Keratinocyte (primary cell): Measurements from ENCODE around the gene GLCE. TPM values are rescaled to one million over a fixed set of nuclear protein-coding genes. Genes with fewer than 3 reads are reported as not detected.

Experiments used
- DNase-seq: peaks from one replicate; pipeline ENCODE4 v3.0.0-alpha.2; 2011; ENCODE audit warnings: low read depth, missing footprints, low spot score
- FAIRE-seq: peaks from 2 replicates; lab custom pipeline; 2011; peaks lifted over from hg19 to GRCh38; lab: Jason Lieb, UNC
- H2AFZ ChIP-seq: 2 replicates; pipeline ENCODE4 v1.6.0; 2012; ENCODE audit warnings: low read length, control low read depth, inconsistent platforms; ENCODE audit not compliant: control insufficient read depth
- H3K27ac ChIP-seq: 2 replicates; pipeline ENCODE4 v1.5.1; 2011; ENCODE audit warnings: low read length; ENCODE audit not compliant: control insufficient read depth, insufficient read depth
- H3K27me3 ChIP-seq: 3 replicates; pipeline ENCODE4 v1.6.0; 2011; ENCODE audit warnings: low read length; ENCODE audit not compliant: control insufficient read depth, insufficient read depth; ENCODE audit errors: extremely low read depth
- H3K36me3 ChIP-seq, 2 experiments: 2 replicates in 1 of 2; 3 replicates in 1 of 2; pipeline ENCODE4 v1.5.1; 2011; ENCODE audit warnings: low read length in 2 of 2, mild to moderate bottlenecking in 1 of 2; ENCODE audit not compliant: control insufficient read depth in 2 of 2, insufficient read depth in 2 of 2; ENCODE audit errors: extremely low read depth in 1 of 2
- H3K4me1 ChIP-seq: 3 replicates; pipeline ENCODE4 v1.5.1; 2011; ENCODE audit warnings: low read length; ENCODE audit not compliant: control insufficient read depth, insufficient read depth; ENCODE audit errors: extremely low read depth
- H3K4me2 ChIP-seq: 3 replicates; pipeline ENCODE4 v1.6.0; 2011; ENCODE audit warnings: low read depth, low read length; ENCODE audit not compliant: control insufficient read depth, insufficient read depth; ENCODE audit errors: extremely low read depth
- H3K4me3 ChIP-seq, 3 experiments: fragments of 200-600 bp in 1 of 3; sonication (generic) in 1 of 3; 2 replicates in 2 of 3; 3 replicates in 1 of 3; pipeline ENCODE4 v1.5.1; 2011 to 2016; ENCODE audit warnings: low read length in 3 of 3, mild to moderate bottlenecking in 3 of 3, control low read depth in 2 of 3, inconsistent platforms in 1 of 3, low read depth in 1 of 3, mixed read lengths in 1 of 3, mixed run types in 1 of 3, moderate library complexity in 1 of 3; ENCODE audit not compliant: control insufficient read depth in 2 of 3, insufficient read depth in 2 of 3; ENCODE audit errors: extremely low read depth in 1 of 3
- H3K79me2 ChIP-seq: 2 replicates; pipeline ENCODE4 v1.6.0; 2012; ENCODE audit warnings: low read length; ENCODE audit not compliant: control insufficient read depth, insufficient read depth
- H3K9ac ChIP-seq: 3 replicates; pipeline ENCODE4 v1.6.0; 2011; ENCODE audit warnings: low read length; ENCODE audit not compliant: control insufficient read depth, insufficient read depth; ENCODE audit errors: extremely low read depth
- H3K9me1 ChIP-seq: 3 replicates; pipeline ENCODE4 v1.6.0; 2011; ENCODE audit warnings: low read length; ENCODE audit not compliant: control insufficient read depth, insufficient read depth; ENCODE audit errors: extremely low read depth
- H3K9me3 ChIP-seq: 2 replicates; pipeline ENCODE4 v1.5.1; 2012; ENCODE audit warnings: low read depth, low read length; ENCODE audit not compliant: control insufficient read depth
- H4K20me1 ChIP-seq: 3 replicates; pipeline ENCODE4 v1.6.0; 2011; ENCODE audit warnings: low read length; ENCODE audit not compliant: control insufficient read depth, insufficient read depth; ENCODE audit errors: extremely low read depth
- EZH2 ChIP-seq: IDR thresholded peaks from one replicate; pipeline ENCODE4 v1.6.1; 2012; ENCODE audit warnings: inconsistent platforms, mild to moderate bottlenecking, low read length, moderate library complexity
- dilution Hi-C: fragments of 300-500 bp; cut with MboI; formaldehyde crosslinking; loops from one replicate; pipeline ENCODE4 v1.7.0; 2020; ENCODE audit warnings: low sequenced_read_pairs; ENCODE audit not compliant: extremely low pct_ligation_motif_present
- polyA plus RNA-seq, 5 experiments: library from polyadenylated mRNA; depleted of rRNA in 3 of 5; stranded (reverse) in 3 of 5; stranded (forward) in 1 of 5; unstranded in 1 of 5; fragments of >200 nt; gene quantifications; 1 replicate in 1 of 5; 2 replicates in 3 of 5; 3 replicates in 1 of 5; pipeline versions ENCODE4 v1.2.1 to v1.2.3, GENCODE V29; 2011 to 2012; ENCODE audit warnings: missing spikeins in 2 of 5, low read depth in 1 of 5, low replicate concordance in 1 of 5
- TF ChIP-seq, protein P1 (sequence below), 3 experiments: IDR thresholded peaks in 1 of 3; conservative IDR thresholded peaks in 1 of 3; optimal IDR thresholded peaks in 1 of 3; 2 replicates in 2 of 3; 3 replicates in 1 of 3; pipeline versions ENCODE3 to v1.5.1; 2011; ENCODE audit warnings: low read length in 3 of 3, mild to moderate bottlenecking in 3 of 3, moderate library complexity in 2 of 3, control low read depth in 1 of 3, inconsistent platforms in 1 of 3; ENCODE audit not compliant: insufficient read depth in 2 of 3; ENCODE audit errors: extremely low read depth in 1 of 3

Gene GLCE
- polyA plus RNA-seq, 1 donor (not counting 4 experiments of a cell fraction or from before 2014, with no cell fraction given) = 16.3 TPM

DNA sequence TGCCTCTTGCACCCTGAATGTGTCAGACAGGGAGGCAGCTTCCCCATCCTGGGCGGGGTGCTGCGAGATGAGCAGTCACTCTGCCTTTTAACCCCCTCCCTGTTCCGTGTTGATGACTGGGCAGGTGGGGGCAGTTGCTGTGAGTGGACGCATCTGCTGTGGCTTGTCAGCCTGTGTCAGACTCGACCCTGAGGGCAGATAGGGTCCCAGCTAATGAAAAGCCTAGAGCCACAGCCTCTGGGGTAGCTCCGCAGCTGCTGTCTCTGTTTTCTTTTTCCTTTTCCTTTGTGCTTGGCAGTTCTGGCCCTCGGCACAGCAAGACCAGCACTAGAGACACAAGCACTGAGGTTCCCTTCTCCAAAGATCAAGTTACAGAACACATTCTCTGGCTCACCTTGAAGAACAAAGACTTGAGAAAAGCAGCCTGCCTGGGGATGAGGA lies 43.0 kb upstream of the GLCE start:
- H3K4me2 ChIP-seq = no peak overlapping the region
- H3K9me3 ChIP-seq = no peaks in the 10 kb centered on the region
- H3K9me1 ChIP-seq = no peaks in the 10 kb centered on the region
- dilution Hi-C loops = no loop called here
- H3K4me1 ChIP-seq = peaks cover 3% of the 10 kb centered on the region
- no peak overlapping the region for H3K4me3 ChIP-seq
- DNase-seq (no peak), FAIRE-seq (no peak)
- H3K27me3 ChIP-seq = peaks cover 50% of the 10 kb centered on the region
- no peak overlapping the region for H2AFZ ChIP-seq
- H3K36me3 ChIP-seq = no peaks in the 10 kb centered on the region
- no peak overlapping the region for H3K9ac ChIP-seq
- H4K20me1 ChIP-seq = no peaks in the 10 kb centered on the region
- no peaks in the 10 kb centered on the region for H3K79me2 ChIP-seq
- TF ChIP-seq, protein P1, sequence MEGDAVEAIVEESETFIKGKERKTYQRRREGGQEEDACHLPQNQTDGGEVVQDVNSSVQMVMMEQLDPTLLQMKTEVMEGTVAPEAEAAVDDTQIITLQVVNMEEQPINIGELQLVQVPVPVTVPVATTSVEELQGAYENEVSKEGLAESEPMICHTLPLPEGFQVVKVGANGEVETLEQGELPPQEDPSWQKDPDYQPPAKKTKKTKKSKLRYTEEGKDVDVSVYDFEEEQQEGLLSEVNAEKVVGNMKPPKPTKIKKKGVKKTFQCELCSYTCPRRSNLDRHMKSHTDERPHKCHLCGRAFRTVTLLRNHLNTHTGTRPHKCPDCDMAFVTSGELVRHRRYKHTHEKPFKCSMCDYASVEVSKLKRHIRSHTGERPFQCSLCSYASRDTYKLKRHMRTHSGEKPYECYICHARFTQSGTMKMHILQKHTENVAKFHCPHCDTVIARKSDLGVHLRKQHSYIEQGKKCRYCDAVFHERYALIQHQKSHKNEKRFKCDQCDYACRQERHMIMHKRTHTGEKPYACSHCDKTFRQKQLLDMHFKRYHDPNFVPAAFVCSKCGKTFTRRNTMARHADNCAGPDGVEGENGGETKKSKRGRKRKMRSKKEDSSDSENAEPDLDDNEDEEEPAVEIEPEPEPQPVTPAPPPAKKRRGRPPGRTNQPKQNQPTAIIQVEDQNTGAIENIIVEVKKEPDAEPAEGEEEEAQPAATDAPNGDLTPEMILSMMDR (optimal IDR thresholded peaks at IDR 0.05 in 1 of 3, IDR thresholded peaks at IDR 0.05 in 1 of 3, conservative IDR thresholded peaks at IDR 0.05 in 1 of 3; ENCODE audit: extremely low read depth in 1 of 3, insufficient read depth in 2 of 3, low read length in 3 of 3) = no peak
- TF ChIP-seq EZH2 = no peak
- H3K27ac ChIP-seq = no peak overlapping the region

DNA sequence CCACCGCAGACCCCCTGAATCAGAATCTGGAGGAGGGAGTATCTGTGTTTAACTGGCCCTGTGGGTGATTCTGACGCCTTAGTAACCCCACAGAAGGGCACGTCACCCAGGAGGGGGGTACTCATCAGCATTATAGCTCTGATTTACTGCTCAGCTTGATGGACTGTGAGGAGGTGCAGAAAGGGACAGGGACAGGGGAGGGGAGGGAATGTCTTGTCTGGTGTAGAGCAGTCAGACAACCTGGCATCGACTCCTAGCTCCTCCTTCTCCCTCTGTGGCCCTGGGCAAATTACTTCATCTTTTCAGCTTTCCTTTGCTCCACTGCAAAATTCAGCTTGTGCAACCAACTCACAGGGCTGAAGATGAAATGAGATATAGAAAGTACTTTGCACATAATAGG lies 42.3 kb upstream of the GLCE start:
- no peaks in the 10 kb centered on the region for H3K9me3 ChIP-seq
- peaks cover 50% of the 10 kb centered on the region for H3K27me3 ChIP-seq
- H3K9me1 ChIP-seq = no peaks in the 10 kb centered on the region
- no peak overlapping the region for H3K4me3 ChIP-seq
- no peaks in the 10 kb centered on the region for H3K79me2 ChIP-seq
- no peaks in the 10 kb centered on the region for H3K36me3 ChIP-seq
- DNase-seq (no peak), FAIRE-seq (no peak)
- peaks cover 3% of the 10 kb centered on the region for H3K4me1 ChIP-seq
- TF ChIP-seq, protein P1 (optimal IDR thresholded peaks at IDR 0.05 in 1 of 3, IDR thresholded peaks at IDR 0.05 in 1 of 3, conservative IDR thresholded peaks at IDR 0.05 in 1 of 3; ENCODE audit: extremely low read depth in 1 of 3, insufficient read depth in 2 of 3, low read length in 3 of 3) = no peak
- TF ChIP-seq EZH2 = no peak
- no peak overlapping the region for H3K4me2 ChIP-seq
- no peak overlapping the region for H3K9ac ChIP-seq
- H3K27ac ChIP-seq = no peak overlapping the region
- no peak overlapping the region for H2AFZ ChIP-seq
- H4K20me1 ChIP-seq = no peaks in the 10 kb centered on the region
- dilution Hi-C loops = no loop called here
